ENCODE measurements around the gene CYP1B1. TPM values are rescaled to one million over a fixed set of nuclear protein-coding genes. Genes with fewer than 3 reads are reported as not detected.
A peak's percentile ranks its signal among the peaks of the same experiment; 100 is the strongest.

Gene CYP1B1
- polyA plus RNA-seq, 3 donors, result 63.2 to 250 (median 162) TPM

DNA sequence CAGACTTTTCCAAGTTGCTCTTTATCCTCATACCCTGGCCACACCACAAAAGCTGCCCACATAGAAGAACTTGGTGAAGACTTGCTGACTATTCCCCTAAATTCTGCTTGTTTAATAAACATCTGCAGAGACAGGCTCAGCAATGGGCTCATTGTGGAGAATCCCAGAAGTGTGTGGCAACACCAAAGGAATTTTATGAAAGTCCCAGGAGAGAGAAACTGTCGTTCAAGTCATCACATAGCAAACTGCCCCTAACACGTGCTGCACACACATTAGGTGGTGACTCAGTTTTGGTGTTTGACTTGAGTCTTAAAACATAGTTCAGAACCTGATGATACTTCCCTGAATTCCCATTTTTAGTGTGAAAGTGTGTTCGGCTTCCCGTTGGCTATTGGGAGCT lies 38.6 kb downstream of the CYP1B1 start:
- Mint-ChIP-seq H3K27ac (no peak overlapping the region), H3K4me1 (peaks cover 14% of the 10 kb centered on the region), H3K27me3 (ENCODE audit: low read depth in 3 of 3) (peaks cover 47 to 59% (median 51%) of the 10 kb centered on the region in 3 donors), H3K36me3 (peaks cover 3 to 8% of the 10 kb centered on the region in 2 donors), H3K9me3 (peaks cover 0 to 8% (median 3%) of the 10 kb centered on the region in 7 donors), H3K4me3 (peak overlapping the region in 1 of 2 donors; percentile 91)
- 100% methylated on average over 2 of the region's 4 CpGs for WGBS (ENCODE audit: insufficient coverage)
- Histone ChIP-seq H4K20me1 (ENCODE audit: insufficient read depth, low read length) (no peaks in the 10 kb centered on the region), H3K9ac (ENCODE audit: insufficient read depth, low read length, poor library complexity, severe bottlenecking) (no peak overlapping the region), H3K27me3 (ENCODE audit: control insufficient read depth in 2 of 2, insufficient read depth in 2 of 2, low read length in 2 of 2) (peaks cover 43 to 47% of the 10 kb centered on the region in 2 donors), H3K79me2 (ENCODE audit: insufficient read depth, low read length) (no peaks in the 10 kb centered on the region), H3K4me2 (replicated peaks; ENCODE audit: extremely low read depth, low read length, poor library complexity, severe bottlenecking) (no peak overlapping the region), H3K27ac (ENCODE audit: low read depth in 1 of 2, low read length in 2 of 2) (no peak overlapping the region), H3K36me3 (replicated peaks in 1 of 2; ENCODE audit: control insufficient read depth in 1 of 2, insufficient read depth in 2 of 2, low read length in 2 of 2) (no peaks in the 10 kb centered on the region), H3K4me3 (replicated peaks in 1 of 3; ENCODE audit: low read depth in 2 of 3, low read length in 3 of 3) (no peak overlapping the region), H3K9me3 (replicated peaks in 1 of 2; ENCODE audit: control insufficient read depth in 1 of 2, insufficient read depth in 1 of 2, low read length in 2 of 2) (peaks cover 0 to 6% of the 10 kb centered on the region in 2 donors), H3K4me1 (ENCODE audit: control insufficient read depth in 1 of 2, insufficient read depth in 2 of 2, low read length in 2 of 2) (peaks cover 9 to 10% of the 10 kb centered on the region in 2 donors), H2AFZ (ENCODE audit: insufficient read depth, low read depth, low read length, poor library complexity, severe bottlenecking) (no peak overlapping the region)
- intact Hi-C loops (cut with micrococcal nuclease), result no loop called here
- TF ChIP-seq, protein P1, sequence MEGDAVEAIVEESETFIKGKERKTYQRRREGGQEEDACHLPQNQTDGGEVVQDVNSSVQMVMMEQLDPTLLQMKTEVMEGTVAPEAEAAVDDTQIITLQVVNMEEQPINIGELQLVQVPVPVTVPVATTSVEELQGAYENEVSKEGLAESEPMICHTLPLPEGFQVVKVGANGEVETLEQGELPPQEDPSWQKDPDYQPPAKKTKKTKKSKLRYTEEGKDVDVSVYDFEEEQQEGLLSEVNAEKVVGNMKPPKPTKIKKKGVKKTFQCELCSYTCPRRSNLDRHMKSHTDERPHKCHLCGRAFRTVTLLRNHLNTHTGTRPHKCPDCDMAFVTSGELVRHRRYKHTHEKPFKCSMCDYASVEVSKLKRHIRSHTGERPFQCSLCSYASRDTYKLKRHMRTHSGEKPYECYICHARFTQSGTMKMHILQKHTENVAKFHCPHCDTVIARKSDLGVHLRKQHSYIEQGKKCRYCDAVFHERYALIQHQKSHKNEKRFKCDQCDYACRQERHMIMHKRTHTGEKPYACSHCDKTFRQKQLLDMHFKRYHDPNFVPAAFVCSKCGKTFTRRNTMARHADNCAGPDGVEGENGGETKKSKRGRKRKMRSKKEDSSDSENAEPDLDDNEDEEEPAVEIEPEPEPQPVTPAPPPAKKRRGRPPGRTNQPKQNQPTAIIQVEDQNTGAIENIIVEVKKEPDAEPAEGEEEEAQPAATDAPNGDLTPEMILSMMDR (IDR thresholded peaks at IDR 0.05), result no peak
- peak in 1 of 3 donors; percentile 44 for DNase-seq

DNA sequence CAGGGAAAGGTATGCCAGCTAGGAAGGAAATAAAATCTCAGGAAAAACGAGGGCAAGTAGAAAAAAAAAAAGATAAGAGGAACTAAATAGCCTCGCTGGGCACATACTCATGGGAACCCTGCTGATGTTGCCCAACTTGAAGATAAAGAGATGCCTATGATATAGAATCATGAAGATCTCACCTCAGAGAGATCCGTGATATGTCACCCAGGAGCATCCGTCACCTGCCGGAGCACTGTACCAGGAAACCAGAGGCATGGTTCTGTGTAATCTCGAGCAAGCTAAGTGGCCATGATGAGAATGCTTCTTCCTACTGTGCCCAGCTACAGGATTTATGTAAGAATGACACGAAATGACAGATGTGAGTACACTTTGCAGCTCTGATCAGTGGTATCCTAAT lies 40.0 kb downstream of the CYP1B1 start:
- Mint-ChIP-seq H3K27me3 (ENCODE audit: low read depth in 3 of 3) (peaks cover 47 to 62% (median 53%) of the 10 kb centered on the region in 3 donors), H3K9me3 (peaks cover 0 to 7% (median 3%) of the 10 kb centered on the region in 7 donors), H3K27ac (no peak overlapping the region), H3K36me3 (peaks cover 3 to 8% of the 10 kb centered on the region in 2 donors), H3K4me3 (peak overlapping the region in 1 of 2 donors; percentile 91), H3K4me1 (peaks cover 14% of the 10 kb centered on the region)
- no peak overlapping the region for H2AFZ ChIP-seq (ENCODE audit: insufficient read depth, low read depth, low read length, poor library complexity, severe bottlenecking)
- intact Hi-C loops (cut with micrococcal nuclease), result no loop called here
- H3K27me3 ChIP-seq (ENCODE audit: control insufficient read depth in 2 of 2, insufficient read depth in 2 of 2, low read length in 2 of 2), result peaks cover 43 to 47% of the 10 kb centered on the region in 2 donors
- no peaks in the 10 kb centered on the region for H3K36me3 ChIP-seq (replicated peaks in 1 of 2; ENCODE audit: control insufficient read depth in 1 of 2, insufficient read depth in 2 of 2, low read length in 2 of 2)
- H3K4me3 ChIP-seq (replicated peaks in 1 of 3; ENCODE audit: low read depth in 2 of 3, low read length in 3 of 3), result no peak overlapping the region
- no peak for DNase-seq
- H3K9me3 ChIP-seq (replicated peaks in 1 of 2; ENCODE audit: control insufficient read depth in 1 of 2, insufficient read depth in 1 of 2, low read length in 2 of 2), result peaks cover 0 to 6% of the 10 kb centered on the region in 2 donors
- H3K27ac ChIP-seq (ENCODE audit: low read depth in 1 of 2, low read length in 2 of 2), result no peak overlapping the region
- H4K20me1 ChIP-seq (ENCODE audit: insufficient read depth, low read length), result no peaks in the 10 kb centered on the region
- no peak overlapping the region for H3K4me2 ChIP-seq (replicated peaks; ENCODE audit: extremely low read depth, low read length, poor library complexity, severe bottlenecking)
- peaks cover 9 to 10% of the 10 kb centered on the region in 2 donors for H3K4me1 ChIP-seq (ENCODE audit: control insufficient read depth in 1 of 2, insufficient read depth in 2 of 2, low read length in 2 of 2)
- no peaks in the 10 kb centered on the region for H3K79me2 ChIP-seq (ENCODE audit: insufficient read depth, low read length)
- TF ChIP-seq, protein P1 (IDR thresholded peaks at IDR 0.05), result no peak
- H3K9ac ChIP-seq (ENCODE audit: insufficient read depth, low read length, poor library complexity, severe bottlenecking), result no peak overlapping the region
- 72% methylated on average over 6 of the region's 7 CpGs for WGBS (ENCODE audit: insufficient coverage)
